Activated CD4-positive, alpha-beta memory T cell treated with anti-CD3 and anti-CD28 coated beads, Interleukin-2, amount 10 ng/mL, durations not matched to agents 7 days and 5 days (primary cell): Measurements from ENCODE around the gene LTBP1. TPM values are rescaled to one million over a fixed set of nuclear protein-coding genes. Genes with fewer than 3 reads are reported as not detected.

Experiments
- CTCF ChIA-PET: fragments of 350-600 bp; sonication (Branson Sonifier 250); formaldehyde crosslinking; loops from one replicate; lab custom pipeline; 2021; ENCODE audit warnings: antibody characterized with exemption, inconsistent platforms; lab: Charles Lee
- POLR2A ChIA-PET: fragments of 350-600 bp; sonication (Branson Sonifier 250); formaldehyde crosslinking; loops from one replicate; lab custom pipeline; 2021; ENCODE audit warnings: antibody characterized with exemption; lab: Charles Lee
- DNase-seq: peaks from one replicate; pipeline ENCODE4 v3.0.0-alpha.2; 2020
- H3K27ac Mint-ChIP-seq: one replicate; pipeline ENCODE4 v1.8.0; 2021; ENCODE audit warnings: mild to moderate bottlenecking, mixed read lengths
- H3K27me3 Mint-ChIP-seq: one replicate; pipeline ENCODE4 v1.8.0; 2021; ENCODE audit warnings: mixed read lengths
- H3K36me3 Mint-ChIP-seq: one replicate; pipeline ENCODE4 v1.8.0; 2021; ENCODE audit warnings: low read depth, mixed read lengths
- H3K4me1 Mint-ChIP-seq: one replicate; pipeline ENCODE4 v1.8.0; 2021; ENCODE audit warnings: mixed read lengths
- H3K4me3 Mint-ChIP-seq: one replicate; pipeline ENCODE4 v1.8.0; 2021; ENCODE audit warnings: mild to moderate bottlenecking, mixed read lengths
- H3K9me3 Mint-ChIP-seq: one replicate; pipeline ENCODE4 v1.8.0; 2021; ENCODE audit warnings: mixed read lengths
- total RNA-seq, 2 experiments: library from RNA; stranded (reverse); gene quantifications; one replicate each; pipeline ENCODE4 v1.2.3, GENCODE V29; 2021

The LTBP1 gene
- total RNA-seq, 2 experiments from 2014 or later: 0.33 to 0.35 TPM

DNA sequence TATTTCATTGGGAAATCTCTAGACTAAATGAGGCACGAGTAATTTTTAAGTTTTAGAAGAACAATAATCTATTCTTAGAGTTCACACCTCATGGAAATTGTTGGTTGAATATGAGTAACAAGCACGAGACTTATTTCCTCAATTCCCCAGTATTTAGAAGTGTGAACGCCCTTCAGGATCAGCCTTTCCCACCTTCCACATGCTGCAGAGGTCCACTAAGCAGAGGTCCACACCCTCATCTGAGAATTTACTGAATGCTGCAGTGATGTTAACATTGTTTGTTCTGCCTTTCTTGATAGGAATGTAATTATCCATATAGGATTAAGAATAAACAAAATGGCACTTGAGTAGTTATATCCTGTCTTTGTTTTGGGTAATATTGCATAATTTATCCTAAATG is 41.8 kb downstream of the LTBP1 start:
- no peak for DNase-seq
- H3K27ac Mint-ChIP-seq: no peak overlapping the region
- H3K36me3 Mint-ChIP-seq: no peaks in the 10 kb centered on the region
- ChIA-PET POLR2A (no interaction called here), CTCF (no interaction called here)
- peaks cover 9% of the 10 kb centered on the region for H3K27me3 Mint-ChIP-seq
- no peaks in the 10 kb centered on the region for H3K9me3 Mint-ChIP-seq
- H3K4me3 Mint-ChIP-seq: no peak overlapping the region
- H3K4me1 Mint-ChIP-seq: no peaks in the 10 kb centered on the region

DNA sequence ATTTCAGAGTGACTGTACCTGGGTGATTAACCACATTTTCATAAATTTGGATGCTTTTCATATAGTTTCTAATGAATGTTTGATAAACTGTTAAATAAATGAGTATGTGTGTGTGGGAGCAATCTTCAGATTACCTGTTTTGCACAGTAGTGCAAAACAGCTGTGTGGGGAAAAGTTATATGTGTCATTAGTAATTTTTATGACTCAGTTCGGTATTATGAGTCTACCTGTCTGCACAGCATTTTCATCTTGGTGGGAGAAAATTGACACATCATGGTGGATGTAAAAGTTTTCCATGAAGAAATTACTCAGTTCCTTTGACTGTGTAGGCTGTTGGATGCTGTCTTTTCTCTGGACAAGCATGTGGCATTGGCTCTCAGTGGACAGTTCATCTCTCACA is 43.8 kb downstream of the LTBP1 start:
- DNase-seq: no peak
- POLR2A ChIA-PET: no interaction called here

DNA sequence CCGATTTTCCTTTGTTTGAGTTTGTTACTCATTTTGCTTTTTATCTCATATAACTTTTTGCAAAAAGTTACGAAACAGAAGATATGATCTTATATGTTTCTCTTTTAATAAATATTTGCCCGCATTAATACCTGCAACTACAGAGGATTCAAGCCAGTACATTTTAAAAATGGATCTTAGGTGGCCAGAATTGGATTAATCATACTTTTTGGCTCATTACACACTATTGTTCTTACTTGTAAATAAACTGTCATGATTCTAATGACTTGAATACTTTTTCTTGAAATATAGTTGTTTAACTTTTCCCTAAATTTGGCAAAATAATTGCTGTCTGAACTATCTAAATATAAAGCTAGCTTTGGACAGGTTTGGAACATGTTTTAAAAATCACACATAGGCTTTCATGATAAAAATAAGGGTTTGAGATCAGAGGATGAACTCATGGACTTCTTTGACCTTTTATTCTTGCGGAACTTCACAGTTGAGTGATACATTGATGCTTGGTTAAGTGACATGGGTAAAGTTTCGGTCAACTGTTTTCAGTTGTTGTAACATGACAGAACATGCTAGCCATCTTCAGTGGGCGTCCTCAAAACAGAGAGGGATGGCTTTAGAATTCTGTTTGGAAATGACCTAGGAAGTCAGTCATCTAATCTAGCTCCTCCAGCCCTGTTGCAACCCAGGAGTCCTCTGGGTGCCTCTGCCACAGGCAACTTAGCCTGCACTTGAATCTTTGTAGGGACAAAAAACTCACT is 44.5 kb downstream of the LTBP1 start:
- no peak overlapping the region for H3K27ac Mint-ChIP-seq
- no peak overlapping the region for H3K4me3 Mint-ChIP-seq
- CTCF ChIA-PET: no interaction called here
- no peaks in the 10 kb centered on the region for H3K9me3 Mint-ChIP-seq
- no peak for DNase-seq
- POLR2A ChIA-PET: no interaction called here
- H3K36me3 Mint-ChIP-seq: no peaks in the 10 kb centered on the region
- no peaks in the 10 kb centered on the region for H3K4me1 Mint-ChIP-seq
- H3K27me3 Mint-ChIP-seq: peaks cover 7% of the 10 kb centered on the region

More for the DNA sequence above, 43.8 kb downstream of the LTBP1 start:
- Mint-ChIP-seq H3K36me3 (no peaks in the 10 kb centered on the region), H3K4me1 (no peaks in the 10 kb centered on the region), H3K27ac (no peak overlapping the region), H3K27me3 (peaks cover 7% of the 10 kb centered on the region), H3K9me3 (no peaks in the 10 kb centered on the region), H3K4me3 (no peak overlapping the region)
- CTCF ChIA-PET: no interaction called here

DNA sequence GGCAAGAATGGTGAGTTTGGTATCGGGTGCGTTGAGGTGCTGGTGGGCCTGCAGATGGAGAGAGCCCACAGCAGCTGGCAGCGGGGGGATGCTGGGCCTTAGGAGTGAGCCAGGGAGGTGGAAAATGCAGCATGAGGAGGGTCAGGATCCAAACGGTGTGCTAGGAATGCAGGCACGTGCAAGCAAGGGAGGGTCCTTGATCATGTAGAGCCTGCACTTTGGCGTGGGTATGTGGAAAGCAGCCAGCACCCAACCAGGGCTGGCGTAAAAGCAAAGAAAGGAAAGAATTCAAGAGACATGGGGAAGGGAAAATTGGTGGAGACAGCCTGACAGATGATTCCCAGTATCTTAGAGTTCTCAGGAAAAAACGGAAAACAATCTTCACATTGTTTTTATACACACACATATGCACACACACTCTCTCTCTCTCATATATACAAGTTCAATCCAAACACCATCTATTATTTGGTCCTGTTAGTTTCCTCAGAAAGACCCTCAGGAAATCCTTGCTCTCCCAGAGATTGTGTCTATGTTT is 46.3 kb downstream of the LTBP1 start:
- Mint-ChIP-seq H3K36me3 (no peaks in the 10 kb centered on the region), H3K4me1 (no peaks in the 10 kb centered on the region), H3K27ac (no peak overlapping the region), H3K27me3 (peaks cover 7% of the 10 kb centered on the region), H3K9me3 (no peaks in the 10 kb centered on the region), H3K4me3 (no peak overlapping the region)
- DNase-seq: no peak
- ChIA-PET CTCF (no interaction called here), POLR2A (no interaction called here)

DNA sequence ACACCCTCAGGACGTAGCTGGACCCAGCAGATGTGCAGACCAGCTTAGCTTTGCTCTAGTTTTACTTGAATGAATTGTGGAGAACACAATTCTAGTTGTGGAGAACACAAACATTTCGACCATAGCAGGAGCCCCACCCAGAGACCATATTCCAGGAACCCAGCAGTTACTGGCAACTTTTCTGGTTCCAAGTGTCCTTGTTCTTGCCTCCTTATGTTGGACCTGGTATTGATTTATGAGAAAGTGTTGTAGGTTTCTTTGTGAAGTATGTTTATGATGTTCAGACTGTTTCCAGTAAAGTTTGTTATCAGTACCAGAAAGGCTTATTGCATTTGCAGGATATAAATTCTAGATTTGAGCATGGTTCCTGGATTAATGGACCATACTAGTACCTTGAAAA is 51.0 kb downstream of the LTBP1 start:
- DNase-seq: no peak
- H3K36me3 Mint-ChIP-seq: no peaks in the 10 kb centered on the region
- H3K27me3 Mint-ChIP-seq: no peaks in the 10 kb centered on the region
- ChIA-PET POLR2A (no interaction called here), CTCF (interaction anchor here (0.6 kb wide), 1 partner anchor 120 kb away, joined by 3 read pairs; no protein-coding TSS in a partner anchor)
- H3K27ac Mint-ChIP-seq: no peak overlapping the region
- no peaks in the 10 kb centered on the region for H3K4me1 Mint-ChIP-seq
- no peaks in the 10 kb centered on the region for H3K9me3 Mint-ChIP-seq
- H3K4me3 Mint-ChIP-seq: no peak overlapping the region

DNA sequence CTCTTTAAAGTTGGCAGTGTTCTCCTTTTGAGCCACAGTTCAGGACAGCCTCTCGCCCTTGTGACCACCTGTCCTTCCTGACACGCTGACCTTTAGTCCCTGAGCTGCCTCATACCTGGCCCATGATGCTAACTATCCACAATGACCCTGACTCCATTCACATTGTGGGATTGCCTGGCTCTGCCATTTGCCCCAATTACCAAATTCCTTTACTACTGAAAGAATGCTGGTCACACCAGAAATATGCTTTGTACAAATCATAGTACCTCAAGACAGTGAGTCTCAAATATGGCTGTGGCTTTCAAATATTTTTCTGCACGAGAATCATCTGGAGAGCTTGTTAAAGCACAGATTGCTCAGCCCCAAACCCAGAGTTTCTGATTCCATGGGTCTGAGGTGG is 54.2 kb downstream of the LTBP1 start:
- Mint-ChIP-seq H3K27ac (no peak overlapping the region), H3K9me3 (no peaks in the 10 kb centered on the region), H3K4me3 (no peak overlapping the region), H3K36me3 (no peaks in the 10 kb centered on the region), H3K27me3 (no peaks in the 10 kb centered on the region), H3K4me1 (no peaks in the 10 kb centered on the region)
- CTCF ChIA-PET: no interaction called here
- DNase-seq: no peak
- POLR2A ChIA-PET: no interaction called here

DNA sequence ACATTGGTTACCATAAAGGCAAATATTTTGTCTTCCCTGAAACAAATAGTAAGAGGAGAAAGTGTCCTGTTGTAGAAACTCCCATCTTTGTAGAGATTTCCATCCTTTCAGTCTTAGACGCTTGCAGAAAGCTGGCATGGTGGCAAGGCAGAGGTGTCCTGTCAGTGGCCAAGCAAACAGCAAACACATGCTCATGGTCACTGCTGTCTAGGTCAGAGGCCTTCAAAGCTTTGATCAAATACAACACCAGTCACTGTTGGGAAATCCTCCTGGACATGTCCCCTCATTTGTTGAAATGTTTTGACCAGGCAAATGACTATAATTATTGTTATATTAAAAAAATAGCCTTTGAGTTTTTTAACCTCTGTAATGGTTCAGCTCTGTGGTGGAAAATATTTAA is 55.1 kb downstream of the LTBP1 start:
- H3K4me1 Mint-ChIP-seq: no peaks in the 10 kb centered on the region

DNA sequence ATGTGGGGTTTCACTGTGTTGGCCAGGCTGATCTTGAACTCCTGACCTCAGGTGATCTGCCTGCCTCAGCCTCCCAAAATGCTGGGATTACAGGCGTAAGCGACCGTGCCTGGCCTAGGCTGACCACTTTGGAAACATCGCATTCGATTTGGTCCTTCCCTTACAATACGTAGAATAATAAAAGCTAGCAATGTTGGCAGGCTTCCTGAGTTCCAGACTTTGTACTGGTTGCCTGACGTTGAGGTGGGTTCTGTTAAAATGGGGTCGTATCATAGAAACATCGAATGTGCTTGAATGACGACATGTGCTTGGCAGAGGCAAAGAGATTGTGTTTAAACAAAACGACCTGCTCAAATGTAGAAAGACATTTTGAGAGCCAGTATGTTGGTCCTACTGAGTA is 56.1 kb downstream of the LTBP1 start:
- no peak overlapping the region for H3K27ac Mint-ChIP-seq
- no peaks in the 10 kb centered on the region for H3K9me3 Mint-ChIP-seq
- DNase-seq: no peak
- H3K4me1 Mint-ChIP-seq: no peaks in the 10 kb centered on the region
- no peaks in the 10 kb centered on the region for H3K36me3 Mint-ChIP-seq
- ChIA-PET POLR2A (no interaction called here), CTCF (no interaction called here)
- no peak overlapping the region for H3K4me3 Mint-ChIP-seq
- H3K27me3 Mint-ChIP-seq: no peaks in the 10 kb centered on the region

More for the DNA sequence above, 55.1 kb downstream of the LTBP1 start:
- H3K27me3 Mint-ChIP-seq: no peaks in the 10 kb centered on the region
- no peak for DNase-seq
- no peak overlapping the region for H3K4me3 Mint-ChIP-seq
- CTCF ChIA-PET: no interaction called here
- H3K36me3 Mint-ChIP-seq: no peaks in the 10 kb centered on the region
- no peak overlapping the region for H3K27ac Mint-ChIP-seq
- POLR2A ChIA-PET: no interaction called here
- H3K9me3 Mint-ChIP-seq: no peaks in the 10 kb centered on the region

DNA sequence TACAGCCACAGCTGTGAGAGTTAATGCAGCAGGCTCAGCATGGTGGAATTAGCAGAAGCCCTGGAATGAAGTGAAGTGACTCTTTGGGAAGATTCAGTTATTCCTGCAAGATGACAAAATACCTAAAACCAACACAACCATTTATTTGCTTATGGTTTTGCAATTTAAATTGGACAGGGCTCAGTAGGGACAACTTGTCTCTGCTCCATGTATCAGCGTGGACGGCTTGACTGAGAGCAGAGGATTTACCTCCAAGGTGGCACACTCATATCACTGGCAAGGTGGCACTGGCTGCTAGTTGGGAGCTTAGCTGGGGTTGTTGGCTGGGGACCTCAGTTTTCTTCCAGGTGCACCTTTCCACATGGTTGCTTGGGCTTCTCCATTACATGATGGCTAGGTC is 58.3 kb downstream of the LTBP1 start:
- POLR2A ChIA-PET: no interaction called here
- DNase-seq: no peak
- H3K36me3 Mint-ChIP-seq: no peaks in the 10 kb centered on the region
- no peak overlapping the region for H3K27ac Mint-ChIP-seq
- H3K9me3 Mint-ChIP-seq: no peaks in the 10 kb centered on the region
- no peaks in the 10 kb centered on the region for H3K4me1 Mint-ChIP-seq
- CTCF ChIA-PET: no interaction called here
- no peak overlapping the region for H3K4me3 Mint-ChIP-seq
- H3K27me3 Mint-ChIP-seq: peaks cover 2% of the 10 kb centered on the region

DNA sequence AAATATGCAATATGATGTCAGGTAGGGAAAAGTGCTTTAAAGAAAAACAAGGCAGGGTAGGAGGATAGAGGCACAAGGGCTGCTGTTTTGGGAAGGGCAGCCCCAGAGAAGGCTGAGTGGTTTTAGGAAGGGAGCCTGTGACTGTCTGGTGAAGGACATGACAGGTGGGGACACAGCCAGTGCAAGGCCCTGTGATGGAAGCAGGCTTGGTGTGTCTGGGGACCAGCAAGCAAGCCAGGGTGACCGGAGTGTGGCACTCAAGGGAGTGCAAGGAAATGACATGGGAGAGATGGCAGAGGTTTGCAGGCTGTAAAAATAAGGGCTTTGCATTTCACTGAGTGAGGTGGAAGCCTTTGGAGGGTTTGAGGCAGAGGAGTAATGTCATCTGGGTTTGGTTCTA is 62.0 kb downstream of the LTBP1 start:
- Mint-ChIP-seq H3K27me3 (peaks cover 2% of the 10 kb centered on the region), H3K9me3 (no peaks in the 10 kb centered on the region), H3K27ac (no peak overlapping the region), H3K4me1 (no peaks in the 10 kb centered on the region), H3K36me3 (no peaks in the 10 kb centered on the region), H3K4me3 (no peak overlapping the region)
- ChIA-PET POLR2A (no interaction called here), CTCF (no interaction called here)
- no peak for DNase-seq

DNA sequence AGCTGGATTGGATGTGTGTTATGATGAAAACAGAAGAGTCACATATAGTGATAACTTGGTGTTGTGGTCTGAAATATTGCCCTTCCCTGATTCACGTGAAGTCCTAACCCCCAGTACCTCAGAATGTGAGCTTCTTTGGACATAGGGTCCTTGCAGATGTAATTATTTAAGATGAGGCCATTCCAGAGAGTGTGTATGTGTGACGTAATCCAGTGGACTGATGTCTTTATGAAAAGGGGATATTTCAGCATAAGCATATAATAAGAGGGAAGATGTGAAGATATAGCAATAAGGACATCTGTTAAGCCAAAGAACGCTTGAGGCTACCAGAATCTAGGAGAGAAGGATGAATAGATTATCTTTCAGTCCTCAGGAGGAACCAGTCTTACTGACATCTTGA is 62.5 kb downstream of the LTBP1 start:
- Mint-ChIP-seq H3K27me3 (peaks cover 2% of the 10 kb centered on the region), H3K9me3 (no peaks in the 10 kb centered on the region), H3K27ac (no peak overlapping the region), H3K36me3 (no peaks in the 10 kb centered on the region), H3K4me1 (no peaks in the 10 kb centered on the region), H3K4me3 (no peak overlapping the region)
- ChIA-PET CTCF (no interaction called here), POLR2A (no interaction called here)
- DNase-seq: no peak

DNA sequence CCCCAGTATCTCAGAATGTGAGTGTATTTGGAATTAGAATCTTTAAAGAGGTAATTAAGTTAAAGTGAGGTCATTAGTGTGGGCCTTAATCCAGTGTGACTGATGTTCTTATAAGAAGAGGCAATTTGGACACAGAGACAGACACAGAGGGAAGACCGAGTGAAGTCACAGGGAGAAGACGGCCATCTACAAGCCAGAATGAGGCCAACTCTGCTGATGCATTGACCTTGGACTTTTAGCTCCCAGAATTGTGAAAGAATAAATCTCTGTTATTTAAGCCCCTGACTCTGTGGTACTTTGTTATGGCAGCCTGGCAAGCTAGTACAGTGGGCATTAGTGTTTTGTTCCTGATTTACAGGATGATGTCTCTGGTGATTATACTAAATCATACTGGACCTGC is 64.6 kb downstream of the LTBP1 start:
- H3K9me3 Mint-ChIP-seq: no peaks in the 10 kb centered on the region
- no peaks in the 10 kb centered on the region for H3K36me3 Mint-ChIP-seq
- ChIA-PET CTCF (no interaction called here), POLR2A (no interaction called here)
- no peak for DNase-seq
- no peaks in the 10 kb centered on the region for H3K4me1 Mint-ChIP-seq
- H3K27me3 Mint-ChIP-seq: peaks cover 2% of the 10 kb centered on the region
- H3K4me3 Mint-ChIP-seq: no peak overlapping the region
- H3K27ac Mint-ChIP-seq: no peak overlapping the region

DNA sequence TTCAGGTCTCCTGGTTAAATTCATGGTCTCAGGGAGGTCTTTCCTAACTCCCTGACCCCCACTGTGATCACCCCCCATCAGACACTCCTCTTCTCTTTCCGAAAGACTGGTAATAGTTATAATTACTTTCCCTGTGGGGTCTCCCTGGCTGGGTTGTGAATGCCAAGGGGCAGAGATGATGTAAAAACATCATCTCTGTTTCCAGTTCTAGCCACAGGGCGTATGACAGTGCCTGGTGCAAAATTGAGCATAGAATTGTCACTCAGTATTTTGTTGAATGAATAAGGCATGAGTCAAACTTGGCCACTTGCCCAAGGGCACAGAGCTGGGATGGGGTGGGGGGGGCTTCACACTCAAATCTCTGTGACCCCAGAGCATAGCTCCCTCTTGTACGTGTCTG is 65.2 kb downstream of the LTBP1 start:
- H3K4me1 Mint-ChIP-seq: no peaks in the 10 kb centered on the region
- POLR2A ChIA-PET: no interaction called here

DNA sequence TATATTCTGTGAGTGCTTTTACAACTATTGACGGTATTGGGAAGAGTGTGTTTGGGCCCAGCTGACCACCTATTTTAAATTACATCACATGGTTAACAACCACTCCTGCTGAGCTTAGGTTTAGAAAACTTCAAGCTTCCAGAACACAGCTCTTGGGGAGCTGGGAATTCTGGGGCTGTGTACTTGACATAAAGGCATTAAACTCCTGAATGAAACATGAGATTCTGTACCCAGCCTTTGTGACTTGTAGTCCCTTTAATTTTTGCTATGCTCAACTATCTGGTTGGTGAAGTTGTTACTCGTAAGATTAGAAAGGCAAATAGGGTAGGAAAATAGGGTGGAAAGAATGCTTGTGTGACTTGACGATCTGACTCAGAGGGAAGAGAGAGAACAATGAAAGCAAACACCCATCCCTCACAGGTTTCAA is 66.9 kb downstream of the LTBP1 start:
- no peaks in the 10 kb centered on the region for H3K36me3 Mint-ChIP-seq
- H3K4me3 Mint-ChIP-seq: no peak overlapping the region
- H3K27ac Mint-ChIP-seq: no peak overlapping the region
- ChIA-PET POLR2A (no interaction called here), CTCF (no interaction called here)
- DNase-seq: no peak
- H3K27me3 Mint-ChIP-seq: peaks cover 2% of the 10 kb centered on the region
- H3K9me3 Mint-ChIP-seq: no peaks in the 10 kb centered on the region
- no peaks in the 10 kb centered on the region for H3K4me1 Mint-ChIP-seq

More for the DNA sequence above, 65.2 kb downstream of the LTBP1 start:
- H3K9me3 Mint-ChIP-seq: no peaks in the 10 kb centered on the region
- CTCF ChIA-PET: no interaction called here
- no peaks in the 10 kb centered on the region for H3K36me3 Mint-ChIP-seq
- no peak overlapping the region for H3K4me3 Mint-ChIP-seq
- H3K27me3 Mint-ChIP-seq: peaks cover 2% of the 10 kb centered on the region
- DNase-seq: no peak
- no peak overlapping the region for H3K27ac Mint-ChIP-seq
